Upper lobe of left lung (tissue), 4 donors: Measurements from ENCODE around the gene THRA.

Experiments
- CTCF ChIP-seq, 6 experiments: fragments of 450-650 bp in 4 of 6; fragments of 200-600 bp in 2 of 6; sonication (generic) in 2 of 6; IDR thresholded peaks; one replicate each; pipeline ENCODE4 v1.5.1; 2016 to 2019; ENCODE audit warnings: antibody characterized with exemption in 6 of 6
- EP300 ChIP-seq, 4 donors: sonication (generic); formaldehyde crosslinking; IDR thresholded peaks; one replicate each; pipeline ENCODE4 v1.5.1; 2017; ENCODE audit warnings: antibody characterized with exemption in 4 of 4, control low read depth in 2 of 4
- POLR2A ChIP-seq, 4 donors: fragments of 450-650 bp; IDR thresholded peaks; one replicate each; pipeline ENCODE4 v1.5.1; 2016 to 2017; ENCODE audit warnings: antibody characterized with exemption in 4 of 4, mild to moderate bottlenecking in 2 of 4
- POLR2AphosphoS5 ChIP-seq, 2 donors: sonication (generic); formaldehyde crosslinking; IDR thresholded peaks; one replicate each; pipeline ENCODE4 v1.5.1; 2017; ENCODE audit warnings: antibody characterized with exemption in 2 of 2

- TF ChIP-seq CTCF (IDR thresholded peaks at IDR 0.05): no peak
- peak; percentile 23 to 97 (median 54) for TF ChIP-seq EP300 (IDR thresholded peaks at IDR 0.05)
- TF ChIP-seq POLR2A (IDR thresholded peaks at IDR 0.05): no peak
- peak; percentile 67 to 87 for TF ChIP-seq POLR2AphosphoS5 (IDR thresholded peaks at IDR 0.05)
Observed at GRCh38 chr17:40023590-40024292, 39.0 kb upstream of the THRA start.
